ENCODE results near the gene NTSR2. TPM values are rescaled to one million over a fixed set of nuclear protein-coding genes. Genes with fewer than 3 reads are reported as not detected.

Gene NTSR2
- total and polyA plus RNA-seq, 2 of the 8 experiments (the other 6 are each of a cell fraction or from before 2014, with no cell fraction given): 0.05 TPM; not detected in 1

GRCh38 chr2:11702946-11703345 is 33.0 kb upstream of the NTSR2 start:
- no peak overlapping the region for H4K91ac ChIP-seq (replicated peaks; ENCODE audit: insufficient read length, low read length)
- no peak overlapping the region for H3K56ac ChIP-seq (replicated peaks; ENCODE audit: insufficient read length, low read depth, low read length)
- H2BK5ac ChIP-seq (ENCODE audit: low read depth, low read length): no peak overlapping the region
- H2BK12ac ChIP-seq (ENCODE audit: low read depth, low read length): no peak overlapping the region
- no peaks in the 10 kb centered on the region for H3K79me1 ChIP-seq (ENCODE audit: low read depth, low read length)
- H3K4ac ChIP-seq (replicated peaks; ENCODE audit: insufficient read length, low read depth, low read length): no peak overlapping the region
- no peak overlapping the region for H3K23ac ChIP-seq (ENCODE audit: insufficient read length)
- H3K14ac ChIP-seq (ENCODE audit: insufficient read length): no peak overlapping the region
- H2AFZ ChIP-seq (ENCODE audit: low read length): no peak overlapping the region
- no peak overlapping the region for H2BK15ac ChIP-seq (ENCODE audit: low read length)
- no peaks in the 10 kb centered on the region for H3K4me1 ChIP-seq (replicated peaks in 1 of 4; ENCODE audit: control insufficient read depth in 3 of 4, insufficient read depth in 4 of 4, low read length in 3 of 4)
- no peak overlapping the region for H3K27ac ChIP-seq (ENCODE audit: low read depth, low read length)
- no peak overlapping the region for H2BK20ac ChIP-seq (ENCODE audit: low read length)
- H4K5ac ChIP-seq (ENCODE audit: insufficient read length, low read depth, low read length): no peak overlapping the region
- H3K36me3 ChIP-seq (ENCODE audit: control insufficient read depth in 2 of 4, insufficient read depth in 4 of 4, low read length in 3 of 4): no peaks in the 10 kb centered on the region
- H3K4me2 ChIP-seq (ENCODE audit: insufficient read depth in 1 of 2, low read depth in 2 of 2, low read length in 2 of 2): no peak overlapping the region
- ChIA-PET CTCF (ENCODE audit: partially characterized antibody) (interaction anchor here (0.6 to 6.9 kb wide), 7 partner anchors 10 to 81 kb away, joined by 3 to 35 read pairs (median 4); no protein-coding TSS in a partner anchor), POLR2A (ENCODE audit: partially characterized antibody) (no interaction called here)
- no peaks in the 10 kb centered on the region for H3K23me2 ChIP-seq (ENCODE audit: low read depth, low read length)
- no peak for FAIRE-seq
- H3K79me2 ChIP-seq (ENCODE audit: control insufficient read depth in 1 of 2, insufficient read depth in 2 of 2, low read length in 2 of 2): no peaks in the 10 kb centered on the region
- no peak overlapping the region for H3K4me3 ChIP-seq (ENCODE audit: extremely low read depth in 1 of 4, insufficient read depth in 2 of 4, low read depth in 3 of 4, low read length in 4 of 4)
- TF ChIP-seq POLR2A (IDR thresholded peaks at IDR 0.05; ENCODE audit: control extremely low read depth in 1 of 2, low read depth in 2 of 2, low read length in 2 of 2) (no peak), RNF2 (IDR thresholded peaks at IDR 0.05; ENCODE audit: borderline replicate concordance, low read depth, low read length, missing control alignments, poor library complexity, severe bottlenecking) (no peak), BACH1 (IDR thresholded peaks at IDR 0.05; ENCODE audit: low read length) (no peak), JUN (IDR thresholded peaks at IDR 0.05; ENCODE audit: low read depth, low read length) (no peak)
- no peak overlapping the region for H2BK120ac ChIP-seq (replicated peaks; ENCODE audit: low read depth, low read length)
- no peaks in the 10 kb centered on the region for H4K20me1 ChIP-seq (replicated peaks in 1 of 2; ENCODE audit: control insufficient read depth in 1 of 2, insufficient read depth in 2 of 2, low read length in 2 of 2)
- H3K9ac ChIP-seq (replicated peaks in 1 of 4; ENCODE audit: extremely low read depth in 1 of 4, low read depth in 3 of 4, low read length in 3 of 4): no peak overlapping the region
- no peak overlapping the region for H3K18ac ChIP-seq (ENCODE audit: extremely low read depth, low read length)
- no peak overlapping the region for H4K8ac ChIP-seq (ENCODE audit: extremely low read depth, insufficient read depth, low read length)
- peaks cover 0 to 3% of the 10 kb centered on the region in 2 experiments; a peak in 2 of 4 replicates for H3K9me3 ChIP-seq (ENCODE audit: insufficient read depth in 2 of 2, low read depth in 1 of 2, low read length in 1 of 2)
- DNase-seq (ENCODE audit: low read depth in 1 of 2, low spot score in 2 of 2): no peak
- WGBS, 2 experiments (ENCODE audit: extremely low coverage in 1 of 2, insufficient coverage in 1 of 2, insufficient read length in 1 of 2, insufficient replicate concordance in 2 of 2, low coverage in 1 of 2, low lambda C conversion rate in 2 of 2, missing lambda C conversion rate in 1 of 2): 91% methylated on average over 2 of the region's 2 CpGs; no CpG with 5 or more reads in 1 of the 2 experiments
- no peak overlapping the region for H2AK5ac ChIP-seq (ENCODE audit: low read depth, low read length)
- no peaks in the 10 kb centered on the region for H3K27me3 ChIP-seq (replicated peaks in 1 of 4; ENCODE audit: control insufficient read depth in 3 of 4, extremely low read depth in 1 of 4, insufficient read depth in 3 of 4, low read length in 3 of 4)
